Immature natural killer cell (primary cell): ENCODE results near the gene NFKBIL1. TPM values are rescaled to one million over a fixed set of nuclear protein-coding genes. Genes with fewer than 3 reads are reported as not detected.
"Not testable (repeated sequence)": the region's sequence is repeated elsewhere in the genome, so short reads cannot be mapped to it uniquely, and the experiment has no call there.

ENCODE experiments used
- DNase-seq, 3 donors: peaks; one replicate each; pipeline ENCODE4 v3.0.0; 2022; ENCODE audit warnings: mixed read lengths in 1 of 3
- H3K27ac Mint-ChIP-seq, 6 donors: one replicate each; pipeline ENCODE4 v1.8.0; 2020; ENCODE audit warnings: mixed read lengths in 6 of 6, mild to moderate bottlenecking in 5 of 6, inconsistent platforms in 4 of 6, moderate library complexity in 3 of 6
- H3K27me3 Mint-ChIP-seq, 3 donors: one replicate each; pipeline ENCODE4 v1.8.0; 2020 to 2021; ENCODE audit warnings: low read depth in 3 of 3, mild to moderate bottlenecking in 3 of 3, mixed read lengths in 3 of 3, moderate library complexity in 3 of 3, inconsistent platforms in 1 of 3
- H3K36me3 Mint-ChIP-seq, 3 donors: one replicate each; pipeline ENCODE4 v1.8.0; 2020; ENCODE audit warnings: mixed read lengths in 3 of 3, inconsistent platforms in 2 of 3, mild to moderate bottlenecking in 2 of 3
- H3K4me1 Mint-ChIP-seq, 2 donors: one replicate each; pipeline ENCODE4 v1.8.0; 2020; ENCODE audit warnings: inconsistent platforms in 2 of 2, mild to moderate bottlenecking in 2 of 2, mixed read lengths in 2 of 2, moderate library complexity in 1 of 2
- H3K4me3 Mint-ChIP-seq, 5 donors: one replicate each; pipeline ENCODE4 v1.8.0; 2020; ENCODE audit warnings: mild to moderate bottlenecking in 5 of 5, mixed read lengths in 5 of 5, inconsistent platforms in 3 of 5, moderate library complexity in 3 of 5
- H3K9me3 Mint-ChIP-seq, 6 donors: one replicate each; pipeline ENCODE4 v1.8.0; 2020; ENCODE audit warnings: mild to moderate bottlenecking in 6 of 6, mixed read lengths in 6 of 6, inconsistent platforms in 4 of 6, moderate library complexity in 3 of 6
- polyA plus RNA-seq, 3 donors: library from polyadenylated mRNA; unstranded; fragments of 300-500 nt; fragmentation: Illumina TruSeq; gene quantifications; one replicate each; pipeline ENCODE4 v1.2.3, GENCODE V29; 2021

NFKBIL1 gene
- polyA plus RNA-seq, 3 donors from 2014 or later: 5.0 to 15.0 (median 13.6) TPM

DNA sequence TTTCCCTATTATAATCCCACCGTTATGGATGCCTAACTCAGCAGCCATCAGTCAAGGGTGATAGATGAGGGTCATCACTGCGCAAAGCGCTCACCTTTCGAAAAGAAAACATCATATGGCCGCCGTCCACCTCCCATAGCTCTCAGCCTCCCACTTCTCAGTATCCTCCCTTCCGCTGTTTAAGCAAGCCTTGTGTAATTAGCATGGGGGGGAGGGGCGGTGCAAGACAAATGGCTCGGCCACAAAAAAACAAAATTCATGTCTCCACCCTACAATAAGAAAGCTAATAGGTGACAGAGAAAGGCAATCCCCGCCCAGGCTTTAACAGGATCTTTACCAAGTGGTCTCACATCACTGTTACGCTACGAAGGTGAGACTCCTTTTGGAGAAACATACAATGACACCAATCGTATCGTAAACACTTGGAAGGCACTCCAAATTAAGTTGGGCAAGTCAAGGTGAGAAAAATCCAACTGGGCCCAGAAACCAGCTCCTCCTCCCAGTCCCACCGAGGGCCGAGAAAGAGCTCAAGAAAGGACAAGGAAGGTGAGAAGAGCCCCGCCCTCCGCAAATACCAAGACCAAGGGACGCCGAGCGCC lies 6.2 kb upstream of the NFKBIL1 start:
- Mint-ChIP-seq H3K27ac (peak overlapping the region; percentile 93 to 98 (median 95)), H3K27me3 (peaks cover 12 to 19% (median 15%) of the 10 kb centered on the region in 3 donors), H3K4me3 (peak overlapping the region; percentile 98 to 99 (median 98)), H3K4me1 (peaks cover 51 to 54% of the 10 kb centered on the region in 2 donors), H3K9me3 (no peaks in the 10 kb centered on the region), H3K36me3 (peaks cover 15 to 29% (median 27%) of the 10 kb centered on the region in 3 donors)
- DNase-seq: peak; percentile 75 to 83 (median 76)

DNA sequence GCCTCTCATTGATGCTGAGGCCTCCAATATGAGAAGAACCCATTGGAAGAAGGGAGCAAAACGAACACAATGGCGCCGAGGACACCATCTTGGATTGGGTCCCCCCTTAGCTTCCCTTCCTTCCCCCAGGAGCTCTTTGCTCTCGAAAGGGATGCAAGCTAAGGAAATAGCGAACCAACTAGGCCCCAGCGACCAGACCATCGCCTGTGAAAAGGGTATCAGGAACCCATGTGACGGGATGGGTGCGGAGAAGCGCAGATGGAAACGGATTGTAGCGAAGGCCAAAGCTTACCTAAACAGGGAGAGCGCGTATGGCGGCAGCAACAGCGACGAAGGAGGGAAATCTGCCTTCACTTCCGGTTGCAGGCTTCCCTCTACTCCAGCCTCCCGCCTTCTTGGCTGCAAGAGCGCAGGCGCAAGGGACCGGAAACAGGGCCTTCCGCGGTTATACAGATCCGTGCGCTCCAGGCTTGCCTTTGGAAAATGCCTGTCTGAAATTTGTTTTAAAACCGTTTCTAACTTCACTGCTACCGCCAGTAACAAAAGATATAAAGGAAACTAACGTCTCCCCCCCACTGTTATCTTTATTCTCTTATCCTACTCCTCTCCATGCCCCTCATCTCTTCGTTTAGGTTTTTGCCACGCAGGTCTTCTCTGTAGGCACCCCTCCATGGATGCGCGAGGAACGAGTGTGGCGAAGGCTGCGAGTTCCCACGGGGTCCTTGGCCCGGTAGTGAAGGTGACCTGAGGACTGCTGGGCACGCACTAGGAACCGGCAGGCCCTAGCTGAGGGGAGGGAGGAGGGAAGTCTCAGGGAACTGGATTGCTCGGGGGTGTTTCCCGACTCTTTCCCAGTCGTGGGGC lies 5.5 kb upstream of the NFKBIL1 start, which contains the start of gene DDX39B:
Gene DDX39B (minus strand): TSS at position 346 of the 864 bp plus-strand sequence. CDS start 1,471 bp downstream, outside the sequence.
- DNase-seq: peak; percentile 92 to 95 (median 95)
- peaks cover 52 to 57% of the 10 kb centered on the region in 2 donors for H3K4me1 Mint-ChIP-seq
- H3K9me3 Mint-ChIP-seq: no peaks in the 10 kb centered on the region
- H3K27me3 Mint-ChIP-seq: peaks cover 12 to 21% (median 15%) of the 10 kb centered on the region in 3 donors
- peak within 1 kb of the TSS; percentile 93 to 98 (median 95) for H3K27ac Mint-ChIP-seq
- H3K4me3 Mint-ChIP-seq: peak within 1 kb of the TSS; percentile 98 to 99 (median 98)
- peaks cover 11 to 23% (median 21%) of the 10 kb centered on the region in 3 donors for H3K36me3 Mint-ChIP-seq

DNA sequence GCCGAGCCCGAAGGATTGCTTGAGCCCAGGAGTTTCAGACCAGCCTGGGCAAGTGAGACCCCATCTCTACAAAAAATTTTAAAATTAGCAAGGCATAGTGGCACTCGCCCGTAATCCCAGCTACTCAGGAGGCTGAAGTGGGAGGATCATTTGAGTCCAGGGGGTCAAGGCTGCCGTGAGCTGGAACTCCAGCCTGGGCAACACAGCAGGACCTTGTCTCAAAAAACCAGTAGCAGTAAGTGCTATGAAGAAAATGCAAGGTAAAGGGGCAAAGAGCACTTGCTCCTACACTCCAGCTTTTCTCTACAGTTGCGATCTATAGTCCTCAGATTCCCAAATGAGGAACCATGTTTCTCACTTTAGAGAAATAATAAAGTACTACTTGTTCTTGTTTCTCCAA lies 3.8 kb upstream of the NFKBIL1 start:
- Mint-ChIP-seq H3K4me3 (peak overlapping the region in 2 of 5 donors; percentile 0 to 99), H3K9me3 (no peaks in the 10 kb centered on the region), H3K27ac (peak overlapping the region in 2 of 6 donors; percentile 94 to 96), H3K4me1 (peaks cover 64 to 66% of the 10 kb centered on the region in 2 donors), H3K36me3 (peaks cover 11 to 16% (median 15%) of the 10 kb centered on the region in 3 donors), H3K27me3 (peaks cover 12 to 22% (median 15%) of the 10 kb centered on the region in 3 donors)
- no peak for DNase-seq

DNA sequence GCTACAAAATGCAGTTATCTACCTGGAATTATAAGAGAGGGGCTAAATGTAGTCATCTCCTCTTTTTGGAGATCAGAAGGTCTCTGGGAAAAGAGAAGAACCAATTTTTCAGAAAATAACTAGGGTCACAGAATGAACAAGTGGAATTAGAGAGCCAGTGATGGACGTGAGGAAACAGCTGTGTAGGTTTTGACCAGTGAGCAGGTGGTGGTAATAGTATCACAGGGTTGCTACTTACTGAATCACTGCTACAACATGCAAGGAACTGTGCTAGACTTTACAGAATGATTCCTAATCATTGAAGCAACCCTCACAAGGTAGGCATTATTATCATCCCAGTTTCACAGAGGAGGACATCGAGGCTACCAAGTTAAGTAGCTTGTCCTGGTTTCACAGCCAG lies 2.7 kb upstream of the NFKBIL1 start:
- Mint-ChIP-seq H3K4me1 (peaks cover 57 to 59% of the 10 kb centered on the region in 2 donors), H3K27me3 (peaks cover 12 to 22% (median 15%) of the 10 kb centered on the region in 3 donors), H3K36me3 (peaks cover 7% of the 10 kb centered on the region in 3 donors), H3K4me3 (peak overlapping the region in 1 of 5 donors; percentile 22), H3K27ac (peak overlapping the region in 1 of 6 donors; percentile 5), H3K9me3 (no peaks in the 10 kb centered on the region)
- DNase-seq: no peak

DNA sequence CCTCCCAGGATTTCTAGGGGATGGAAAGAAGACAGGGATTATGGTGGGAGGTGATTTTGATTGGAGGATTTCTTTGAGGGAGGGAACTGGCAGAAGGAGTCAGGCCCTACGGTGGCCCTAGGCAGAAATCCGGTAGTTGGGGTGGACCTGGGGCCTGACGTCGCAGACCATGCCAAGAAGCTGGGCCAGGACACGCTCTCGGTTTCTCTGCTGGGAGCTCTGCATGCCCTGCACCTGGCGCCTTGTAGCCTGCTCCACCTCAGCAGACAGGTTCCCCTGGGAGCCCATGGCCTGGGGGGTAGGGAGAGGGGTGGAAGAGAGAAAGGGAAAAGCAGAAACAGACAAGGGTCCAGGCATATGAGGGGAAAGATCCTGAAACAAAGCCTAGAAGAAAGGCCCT lies 2.1 kb upstream of the NFKBIL1 start:
- Mint-ChIP-seq H3K4me3 (peak overlapping the region in 1 of 5 donors; percentile 22), H3K27me3 (peaks cover 12 to 19% (median 15%) of the 10 kb centered on the region in 3 donors), H3K27ac (no peak overlapping the region), H3K36me3 (peaks cover 2% of the 10 kb centered on the region in 3 donors), H3K4me1 (peaks cover 51 to 53% of the 10 kb centered on the region in 2 donors), H3K9me3 (no peaks in the 10 kb centered on the region)
- DNase-seq: no peak

DNA sequence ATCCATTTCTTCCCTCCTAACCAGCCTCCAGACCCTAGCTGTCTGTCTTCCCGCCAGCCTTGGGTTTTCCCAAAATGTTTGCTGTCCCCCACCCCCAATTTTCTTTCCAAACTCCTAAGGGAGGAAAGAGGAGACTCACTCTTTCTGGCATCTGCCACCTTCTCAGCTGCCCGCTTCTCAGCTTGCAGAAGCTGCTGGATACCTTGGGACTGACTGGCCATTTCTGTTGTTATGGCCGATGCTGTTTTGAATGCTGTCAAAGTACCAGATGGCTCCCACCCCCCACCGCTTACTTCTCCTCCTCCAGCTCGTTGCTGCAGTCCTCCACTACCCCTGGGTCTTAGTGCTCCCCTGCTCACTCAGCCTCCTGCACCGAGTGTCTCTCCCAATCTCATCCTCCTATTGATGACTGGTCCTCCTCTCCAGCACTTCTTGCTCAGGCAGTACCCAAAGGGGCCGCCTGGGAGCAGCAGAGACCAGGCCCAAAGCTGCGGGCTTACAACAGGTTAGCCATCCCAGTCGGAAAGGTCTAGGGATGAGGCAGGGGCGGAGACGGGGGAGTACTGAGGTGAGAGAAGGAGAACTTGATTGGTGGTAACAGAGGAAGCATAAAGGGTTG lies 960 bp upstream of the NFKBIL1 start, which contains the start of gene ATP6V1G2:
Gene ATP6V1G2 (minus strand): TSS at position 270 of the 619 bp plus-strand sequence. CDS start 49 bp downstream, at position 221.
- peaks cover 0 to 4% (median 0%) of the 10 kb centered on the region in 3 donors for H3K36me3 Mint-ChIP-seq
- H3K27ac Mint-ChIP-seq: peak within 1 kb of the TSS; percentile 88 to 99 (median 95)
- H3K4me1 Mint-ChIP-seq: peaks cover 45 to 46% of the 10 kb centered on the region in 2 donors

DNA sequence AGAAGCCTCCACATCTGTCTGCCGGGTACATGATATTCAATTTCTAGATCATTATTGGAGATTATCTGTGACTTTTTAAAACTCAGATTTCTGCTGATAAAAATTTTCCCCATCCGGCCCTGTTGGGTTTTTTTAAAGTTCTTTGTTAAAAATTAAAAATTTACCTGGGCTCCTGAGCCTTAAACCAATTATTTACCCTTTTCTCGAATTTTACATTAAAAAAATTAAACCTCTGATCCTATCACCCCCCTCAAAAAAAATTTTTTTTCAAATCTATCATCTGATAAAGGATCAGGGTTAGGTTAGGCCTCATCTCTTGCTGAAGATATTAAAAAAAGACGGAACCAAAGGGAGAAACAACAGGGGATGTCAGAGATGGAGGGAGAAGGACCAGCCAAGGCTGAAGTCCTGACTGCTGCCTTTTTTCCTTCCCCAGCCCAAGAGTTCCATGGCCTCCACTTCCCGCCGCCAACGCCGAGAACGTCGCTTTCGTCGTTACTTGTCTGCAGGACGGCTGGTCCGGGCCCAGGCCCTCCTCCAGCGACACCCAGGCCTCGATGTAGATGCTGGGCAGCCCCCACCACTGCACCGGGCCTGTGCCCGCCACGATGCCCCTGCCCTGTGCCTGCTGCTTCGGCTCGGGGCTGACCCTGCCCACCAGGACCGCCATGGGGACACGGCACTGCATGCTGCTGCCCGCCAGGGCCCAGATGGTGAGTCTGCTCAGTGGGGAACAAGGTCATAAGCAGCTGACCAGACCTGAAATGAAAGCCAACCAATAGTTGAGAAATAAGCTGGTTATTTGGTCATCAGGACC lies 527 bp downstream of the NFKBIL1 start:
- Mint-ChIP-seq H3K9me3 (no peaks in the 10 kb centered on the region), H3K36me3 (peaks cover 0 to 5% (median 0%) of the 10 kb centered on the region in 3 donors), H3K4me3 (peak overlapping the region; percentile 89 to 93 (median 91)), H3K27ac (peak overlapping the region; percentile 88 to 99 (median 95)), H3K4me1 (peaks cover 34 to 38% of the 10 kb centered on the region in 2 donors), H3K27me3 (peaks cover 0 to 4% (median 3%) of the 10 kb centered on the region in 3 donors)
- no peak for DNase-seq

More for the DNA sequence above, 960 bp upstream of the NFKBIL1 start, which contains the start of gene ATP6V1G2:
- Mint-ChIP-seq H3K4me3 (peak within 1 kb of the TSS; percentile 89 to 93 (median 91)), H3K27me3 (peaks cover 8 to 13% (median 9%) of the 10 kb centered on the region in 3 donors), H3K9me3 (no peaks in the 10 kb centered on the region)
- DNase-seq: peak; percentile 72 to 74 (median 73)

DNA sequence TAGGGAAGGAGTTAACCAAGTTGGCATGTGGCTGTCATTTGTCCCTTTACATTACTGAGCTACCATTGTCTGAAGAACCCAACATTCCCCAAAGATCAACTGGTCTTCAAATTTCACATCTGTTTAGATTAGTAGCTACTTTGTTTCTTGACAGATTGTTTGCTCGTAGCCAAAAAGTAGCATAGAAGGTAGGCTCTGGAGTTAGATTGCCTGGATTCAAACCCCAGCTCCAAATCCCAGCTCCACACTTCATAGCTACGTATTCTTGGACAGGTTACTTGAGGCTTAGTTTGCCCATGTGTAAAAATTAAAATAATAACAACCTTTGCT lies 1.1 kb downstream of the NFKBIL1 start:
- Mint-ChIP-seq H3K9me3 (no peaks in the 10 kb centered on the region), H3K27me3 (peaks cover 0 to 4% (median 3%) of the 10 kb centered on the region in 3 donors), H3K4me1 (peaks cover 30 to 38% of the 10 kb centered on the region in 2 donors), H3K27ac (peak overlapping the region; percentile 88 to 99 (median 95)), H3K36me3 (peaks cover 0 to 5% (median 0%) of the 10 kb centered on the region in 3 donors), H3K4me3 (peak overlapping the region in 2 of 5 donors; percentile 3 to 14)
- DNase-seq: no peak

DNA sequence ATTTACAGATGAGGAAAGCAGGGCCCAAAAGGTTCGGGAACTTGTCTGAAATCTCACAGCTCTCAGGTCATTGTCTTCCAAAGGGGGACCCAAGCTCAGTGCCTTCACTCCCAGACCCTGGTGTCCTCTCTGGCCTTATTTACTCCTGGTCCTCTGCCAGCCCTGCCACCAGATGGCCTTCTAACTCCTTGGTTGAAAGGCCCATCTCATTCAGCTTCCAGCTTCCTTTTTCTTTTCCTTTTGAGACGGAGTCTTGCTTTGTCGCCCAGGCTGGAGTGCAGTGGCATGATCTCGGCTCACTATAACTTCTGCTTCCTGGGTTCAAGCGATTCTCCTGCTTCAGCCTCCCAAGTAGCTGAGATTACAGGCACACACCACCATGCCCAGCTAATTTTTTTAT lies 4.0 kb downstream of the NFKBIL1 start:
- not testable (repeated sequence) for H3K36me3 Mint-ChIP-seq, H3K9me3 Mint-ChIP-seq, H3K27me3 Mint-ChIP-seq
- Mint-ChIP-seq H3K4me3 (peak overlapping the region; percentile 43 to 72 (median 61)), H3K4me1 (peaks cover 31 to 40% of the 10 kb centered on the region in 2 donors), H3K27ac (peak overlapping the region; percentile 70 to 92 (median 84))
- DNase-seq: peak; percentile 70 to 77 (median 73)

DNA sequence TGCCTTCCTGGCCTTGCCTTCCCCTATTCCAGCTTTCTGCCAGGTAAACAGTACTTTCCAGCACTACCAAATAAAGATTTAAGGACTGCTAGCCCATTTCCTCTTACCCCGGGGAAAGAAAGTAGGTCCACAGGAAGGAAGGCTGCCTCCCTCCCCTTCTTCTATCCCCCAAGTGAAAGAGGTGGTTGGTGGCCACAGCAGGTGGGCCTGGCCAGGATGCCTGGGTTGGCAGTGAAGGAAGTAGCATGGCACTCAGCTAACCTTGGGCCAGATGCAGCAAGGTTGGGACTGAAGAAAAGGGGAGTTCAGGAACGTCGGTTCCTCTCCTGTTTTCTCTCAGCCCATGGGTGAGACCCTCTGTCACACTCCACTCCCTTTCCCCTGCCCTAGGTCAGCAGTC lies 8.9 kb downstream of the NFKBIL1 start:
- DNase-seq: no peak
- Mint-ChIP-seq H3K27me3 (peaks cover 4 to 19% (median 8%) of the 10 kb centered on the region in 3 donors), H3K4me1 (peaks cover 55 to 57% of the 10 kb centered on the region in 2 donors), H3K4me3 (peak overlapping the region in 1 of 5 donors; percentile 35), H3K27ac (peak overlapping the region in 3 of 6 donors; percentile 12 to 45 (median 30)), H3K36me3 (peaks cover 0 to 7% (median 5%) of the 10 kb centered on the region in 3 donors), H3K9me3 (no peaks in the 10 kb centered on the region)

DNA sequence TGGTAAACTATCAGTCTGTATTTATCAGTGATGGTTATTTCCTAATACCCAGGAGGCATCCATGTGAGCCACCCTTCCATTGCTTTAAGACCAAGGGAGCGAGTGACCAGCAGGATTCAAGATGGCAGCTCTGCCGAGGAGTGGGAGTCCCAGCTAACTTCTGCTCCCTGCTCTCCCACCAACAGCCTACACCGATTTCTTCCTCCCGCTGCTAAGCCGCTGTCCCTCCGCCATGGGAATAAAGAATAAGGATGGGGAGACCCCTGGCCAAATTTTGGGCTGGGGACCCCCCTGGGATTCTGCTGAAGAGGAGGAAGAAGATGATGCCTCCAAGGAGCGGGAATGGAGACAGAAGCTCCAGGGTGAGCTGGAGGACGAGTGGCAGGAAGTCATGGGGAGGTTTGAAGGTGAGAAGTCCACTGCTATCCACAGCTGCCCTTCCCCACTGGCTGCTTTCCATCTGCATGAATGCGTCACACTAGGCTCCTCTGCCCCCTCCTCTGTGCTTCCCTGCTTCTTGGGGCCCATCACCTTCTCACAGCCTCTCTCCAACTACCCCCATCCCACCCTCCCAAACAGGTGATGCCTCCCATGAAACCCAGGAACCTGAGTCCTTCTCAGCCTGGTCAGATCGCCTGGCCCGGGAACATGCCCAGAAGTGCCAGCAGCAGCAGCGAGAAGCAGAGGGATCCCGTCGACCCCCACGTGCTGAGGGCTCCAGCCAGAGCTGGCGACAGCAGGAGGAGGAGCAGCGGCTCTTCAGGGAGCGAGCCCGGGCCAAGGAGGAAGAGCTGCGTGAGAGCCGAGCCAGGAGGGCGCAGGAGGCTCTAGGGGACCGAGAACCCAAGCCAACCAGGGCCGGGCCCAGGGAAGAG lies 10.3 kb downstream of the NFKBIL1 start:
- peaks cover 58 to 63% of the 10 kb centered on the region in 2 donors for H3K4me1 Mint-ChIP-seq
- H3K36me3 Mint-ChIP-seq: peaks cover 0 to 7% (median 3%) of the 10 kb centered on the region in 3 donors
- H3K27ac Mint-ChIP-seq: peak overlapping the region in 5 of 6 donors; percentile 51 to 96 (median 59)
- no peak for DNase-seq
- no peaks in the 10 kb centered on the region for H3K9me3 Mint-ChIP-seq
- H3K4me3 Mint-ChIP-seq: peak overlapping the region; percentile 27 to 94 (median 68)
- H3K27me3 Mint-ChIP-seq: peaks cover 2 to 19% (median 8%) of the 10 kb centered on the region in 3 donors

DNA sequence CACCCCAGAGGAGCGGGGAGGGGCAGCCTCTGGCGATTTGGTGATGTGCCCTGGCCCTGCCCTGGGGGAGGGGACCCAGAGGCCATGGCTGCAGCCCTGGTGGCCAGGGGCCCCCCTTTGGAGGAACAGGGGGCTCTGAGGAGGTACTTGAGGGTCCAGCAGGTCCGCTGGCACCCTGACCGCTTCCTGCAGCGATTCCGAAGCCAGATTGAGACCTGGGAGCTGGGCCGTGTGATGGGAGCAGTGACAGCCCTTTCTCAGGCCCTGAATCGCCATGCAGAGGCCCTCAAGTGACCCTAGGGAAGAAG lies 10.9 kb downstream of the NFKBIL1 start:
- Mint-ChIP-seq H3K4me3 (peak overlapping the region; percentile 77 to 94 (median 83)), H3K36me3 (peaks cover 3 to 10% (median 4%) of the 10 kb centered on the region in 3 donors), H3K9me3 (no peaks in the 10 kb centered on the region), H3K27me3 (peaks cover 2 to 19% (median 8%) of the 10 kb centered on the region in 3 donors), H3K27ac (peak overlapping the region; percentile 91 to 97 (median 95)), H3K4me1 (peaks cover 61 to 67% of the 10 kb centered on the region in 2 donors)
- no peak for DNase-seq
